Measurements from ENCODE around the gene SDK2. TPM values are rescaled to one million over a fixed set of nuclear protein-coding genes. Genes with fewer than 3 reads are reported as not detected.

SDK2 gene
- total RNA-seq, 3 donors from 2014 or later (not counting 1 experiment from before 2014, with no cell fraction given): 0.41 to 0.90 (median 0.49) TPM

- DNase-seq: no peak
- no peak for ATAC-seq
- Mint-ChIP-seq H3K36me3 (no peaks in the 10 kb centered on the region), H3K9me3 (no peaks in the 10 kb centered on the region), H3K4me1 (no peaks in the 10 kb centered on the region), H3K4me3 (no peak overlapping the region), H3K27me3 (ENCODE audit: low read depth in 2 of 2) (peaks cover 0 to 2% of the 10 kb centered on the region in 2 donors), H3K27ac (no peak overlapping the region)
- H3K36me3 ChIP-seq (ENCODE audit: control insufficient read depth, insufficient read depth, low read length): no peaks in the 10 kb centered on the region
- H3K4me1 ChIP-seq (ENCODE audit: control insufficient read depth, insufficient read depth, low read length): no peaks in the 10 kb centered on the region
- H3K27me3 ChIP-seq (ENCODE audit: control insufficient read depth, insufficient read depth, low read length): no peaks in the 10 kb centered on the region
- WGBS (ENCODE audit: insufficient coverage): 92% methylated on average over 7 of the region's 7 CpGs
- H3K9me3 ChIP-seq (ENCODE audit: control insufficient read depth, insufficient read depth, low read length): no peaks in the 10 kb centered on the region
- no peak overlapping the region for H3K27ac ChIP-seq (ENCODE audit: low read length)
- TF ChIP-seq, protein P1, sequence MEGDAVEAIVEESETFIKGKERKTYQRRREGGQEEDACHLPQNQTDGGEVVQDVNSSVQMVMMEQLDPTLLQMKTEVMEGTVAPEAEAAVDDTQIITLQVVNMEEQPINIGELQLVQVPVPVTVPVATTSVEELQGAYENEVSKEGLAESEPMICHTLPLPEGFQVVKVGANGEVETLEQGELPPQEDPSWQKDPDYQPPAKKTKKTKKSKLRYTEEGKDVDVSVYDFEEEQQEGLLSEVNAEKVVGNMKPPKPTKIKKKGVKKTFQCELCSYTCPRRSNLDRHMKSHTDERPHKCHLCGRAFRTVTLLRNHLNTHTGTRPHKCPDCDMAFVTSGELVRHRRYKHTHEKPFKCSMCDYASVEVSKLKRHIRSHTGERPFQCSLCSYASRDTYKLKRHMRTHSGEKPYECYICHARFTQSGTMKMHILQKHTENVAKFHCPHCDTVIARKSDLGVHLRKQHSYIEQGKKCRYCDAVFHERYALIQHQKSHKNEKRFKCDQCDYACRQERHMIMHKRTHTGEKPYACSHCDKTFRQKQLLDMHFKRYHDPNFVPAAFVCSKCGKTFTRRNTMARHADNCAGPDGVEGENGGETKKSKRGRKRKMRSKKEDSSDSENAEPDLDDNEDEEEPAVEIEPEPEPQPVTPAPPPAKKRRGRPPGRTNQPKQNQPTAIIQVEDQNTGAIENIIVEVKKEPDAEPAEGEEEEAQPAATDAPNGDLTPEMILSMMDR (IDR thresholded peaks at IDR 0.05): no peak
- intact Hi-C loops (cut with micrococcal nuclease): no loop called here
- H3K4me3 ChIP-seq (ENCODE audit: low read length): no peak overlapping the region
Observed at GRCh38 chr17:73445466-73445865, 198.8 kb downstream of the SDK2 start.

- H3K27me3 Mint-ChIP-seq (ENCODE audit: low read depth in 2 of 2): no peaks in the 10 kb centered on the region
- H3K36me3 Mint-ChIP-seq: no peaks in the 10 kb centered on the region
- H3K36me3 ChIP-seq (ENCODE audit: control insufficient read depth, insufficient read depth, low read length): no peaks in the 10 kb centered on the region
- WGBS (ENCODE audit: insufficient coverage): 93% methylated on average over 8 of the region's 8 CpGs
- TF ChIP-seq, protein P1 (IDR thresholded peaks at IDR 0.05): no peak
- intact Hi-C loops (cut with micrococcal nuclease): no loop called here
- H3K4me3 Mint-ChIP-seq: no peak overlapping the region
- H3K9me3 ChIP-seq (ENCODE audit: control insufficient read depth, insufficient read depth, low read length): no peaks in the 10 kb centered on the region
- no peak for ATAC-seq
- no peaks in the 10 kb centered on the region for H3K4me1 ChIP-seq (ENCODE audit: control insufficient read depth, insufficient read depth, low read length)
- H3K27ac ChIP-seq (ENCODE audit: low read length): no peak overlapping the region
- no peaks in the 10 kb centered on the region for H3K9me3 Mint-ChIP-seq
- H3K4me1 Mint-ChIP-seq: no peaks in the 10 kb centered on the region
- no peak for DNase-seq
- no peak overlapping the region for H3K27ac Mint-ChIP-seq
- no peak overlapping the region for H3K4me3 ChIP-seq (ENCODE audit: low read length)
- H3K27me3 ChIP-seq (ENCODE audit: control insufficient read depth, insufficient read depth, low read length): no peaks in the 10 kb centered on the region
Observed at GRCh38 chr17:73444021-73444420, 200.2 kb downstream of the SDK2 start.

- Mint-ChIP-seq H3K9me3 (no peaks in the 10 kb centered on the region), H3K4me1 (no peaks in the 10 kb centered on the region), H3K36me3 (no peaks in the 10 kb centered on the region), H3K27me3 (ENCODE audit: low read depth in 2 of 2) (no peaks in the 10 kb centered on the region), H3K27ac (no peak overlapping the region), H3K4me3 (no peak overlapping the region)
- TF ChIP-seq, protein P1 (IDR thresholded peaks at IDR 0.05): no peak
- WGBS (ENCODE audit: insufficient coverage): 90% methylated on average over 7 of the region's 7 CpGs
- intact Hi-C loops (cut with micrococcal nuclease): no loop called here
- ATAC-seq: no peak
- no peak overlapping the region for H3K4me3 ChIP-seq (ENCODE audit: low read length)
- no peaks in the 10 kb centered on the region for H3K4me1 ChIP-seq (ENCODE audit: control insufficient read depth, insufficient read depth, low read length)
- no peak overlapping the region for H3K27ac ChIP-seq (ENCODE audit: low read length)
- no peak for DNase-seq
- H3K36me3 ChIP-seq (ENCODE audit: control insufficient read depth, insufficient read depth, low read length): no peaks in the 10 kb centered on the region
- H3K9me3 ChIP-seq (ENCODE audit: control insufficient read depth, insufficient read depth, low read length): no peaks in the 10 kb centered on the region
- no peaks in the 10 kb centered on the region for H3K27me3 ChIP-seq (ENCODE audit: control insufficient read depth, insufficient read depth, low read length)
Observed at GRCh38 chr17:73439597-73439996, 204.6 kb downstream of the SDK2 start.

DNA sequence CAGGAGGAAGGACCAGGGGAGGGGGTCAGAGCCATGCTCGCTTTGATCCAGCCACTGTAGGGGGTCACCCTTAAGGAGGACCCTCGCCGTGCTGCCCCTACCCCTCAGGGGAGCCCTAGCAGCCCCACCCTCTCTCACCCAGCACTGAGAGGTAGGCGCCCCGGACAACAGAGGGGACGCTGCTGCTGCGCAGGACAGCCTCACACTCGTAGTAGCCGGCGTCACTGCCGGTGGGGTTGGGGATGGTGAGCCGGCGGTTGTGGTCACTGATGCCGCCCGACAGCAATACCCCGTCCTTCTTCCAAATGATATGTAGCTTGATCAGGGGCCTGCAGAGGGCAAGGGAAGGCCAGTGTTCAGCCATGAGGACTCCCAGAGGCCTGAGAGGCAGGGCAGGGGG, 206.4 kb downstream of the SDK2 start:
- no peak overlapping the region for H3K4me3 ChIP-seq (ENCODE audit: low read length)
- ATAC-seq (no peak), DNase-seq (no peak)
- H3K9me3 ChIP-seq (ENCODE audit: control insufficient read depth, insufficient read depth, low read length): no peaks in the 10 kb centered on the region
- Mint-ChIP-seq H3K27ac (no peak overlapping the region), H3K9me3 (no peaks in the 10 kb centered on the region), H3K4me1 (no peaks in the 10 kb centered on the region), H3K27me3 (ENCODE audit: low read depth in 2 of 2) (no peaks in the 10 kb centered on the region), H3K4me3 (no peak overlapping the region), H3K36me3 (no peaks in the 10 kb centered on the region)
- TF ChIP-seq, protein P1 (IDR thresholded peaks at IDR 0.05): no peak
- no peaks in the 10 kb centered on the region for H3K27me3 ChIP-seq (ENCODE audit: control insufficient read depth, insufficient read depth, low read length)
- intact Hi-C loops (cut with micrococcal nuclease): no loop called here
- WGBS (ENCODE audit: insufficient coverage): 93% methylated on average over 14 of the region's 16 CpGs
- no peaks in the 10 kb centered on the region for H3K36me3 ChIP-seq (ENCODE audit: control insufficient read depth, insufficient read depth, low read length)
- no peaks in the 10 kb centered on the region for H3K4me1 ChIP-seq (ENCODE audit: control insufficient read depth, insufficient read depth, low read length)
- no peak overlapping the region for H3K27ac ChIP-seq (ENCODE audit: low read length)
